Measurements from ENCODE around the gene FAM114A1. TPM values are rescaled to one million over a fixed set of nuclear protein-coding genes. Genes with fewer than 3 reads are reported as not detected.

The FAM114A1 gene
- total and polyA plus RNA-seq, 2 of the 8 experiments (the other 6 are each of a cell fraction or from before 2014, with no cell fraction given): 9.5 to 12.0 TPM

DNA sequence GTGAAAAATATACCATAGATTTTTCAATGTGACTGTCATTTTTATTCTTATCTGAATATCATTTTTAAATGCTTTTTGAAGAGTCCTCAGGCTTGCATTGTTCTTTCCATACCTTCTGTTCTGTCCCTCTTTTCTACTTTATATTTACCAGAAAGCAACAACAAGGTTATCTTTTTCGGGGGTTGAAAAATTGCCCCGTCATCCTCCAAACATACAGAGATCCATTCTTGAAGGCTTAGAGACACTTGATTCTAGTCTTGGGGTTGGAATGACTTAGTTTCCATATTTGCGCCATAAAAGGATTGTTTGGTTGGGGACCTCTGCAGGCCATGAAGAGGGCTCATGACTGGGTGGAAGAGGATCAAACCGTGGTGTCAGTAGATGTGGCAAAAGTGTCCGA lies 63.5 kb downstream of the FAM114A1 start:
- no peak overlapping the region for H3K27ac ChIP-seq (ENCODE audit: low read depth, low read length)
- TF ChIP-seq TEAD4 (IDR thresholded peaks at IDR 0.05; ENCODE audit: low read depth, low read length): no peak
- TF ChIP-seq CHD1 (IDR thresholded peaks at IDR 0.05; ENCODE audit: low read depth, low read length): no peak
- no peak for TF ChIP-seq TBP (IDR thresholded peaks at IDR 0.05; ENCODE audit: low read depth, low read length)
- no peak for TF ChIP-seq RXRA (IDR thresholded peaks at IDR 0.05; ENCODE audit: insufficient read depth, low read depth, low read length)
- TF ChIP-seq CREB1 (IDR thresholded peaks at IDR 0.05): no peak
- TF ChIP-seq NRF1 (IDR thresholded peaks at IDR 0.05; ENCODE audit: low read depth, low read length): no peak
- TF ChIP-seq POU5F1 (IDR thresholded peaks at IDR 0.05; ENCODE audit: low read depth, low read length): no peak
- no peak for TF ChIP-seq EP300 (IDR thresholded peaks at IDR 0.05; ENCODE audit: borderline replicate concordance in 1 of 2, low read depth in 2 of 2, low read length in 2 of 2)
- no peak for TF ChIP-seq KDM5A (IDR thresholded peaks at IDR 0.05; ENCODE audit: low read length)
- no peak for TF ChIP-seq HDAC6 (IDR thresholded peaks at IDR 0.05; ENCODE audit: low read depth, low read length)
- no peak for TF ChIP-seq NANOG (IDR thresholded peaks at IDR 0.05; ENCODE audit: insufficient read depth, low read depth, low read length, poor library complexity, severe bottlenecking)
- TF ChIP-seq BRCA1 (IDR thresholded peaks at IDR 0.05; ENCODE audit: low read depth, low read length): no peak
- TF ChIP-seq SP2 (IDR thresholded peaks at IDR 0.05; ENCODE audit: low read length): no peak
- TF ChIP-seq SAP30 (IDR thresholded peaks at IDR 0.05; ENCODE audit: insufficient read depth, insufficient replicate concordance, low read length): no peak
- no peak for TF ChIP-seq PHF8 (conservative IDR thresholded peaks at IDR 0.05; ENCODE audit: low read depth, low read length)

More for the DNA sequence above, 63.5 kb downstream of the FAM114A1 start:
- H3K14ac ChIP-seq (ENCODE audit: insufficient read length): no peak overlapping the region
- CTCF ChIA-PET (ENCODE audit: partially characterized antibody): interaction anchor here (0.8 to 1.2 kb wide), 3 partner anchors 17 to 39 kb away, joined by 3 read pairs; no protein-coding TSS in a partner anchor
- no peaks in the 10 kb centered on the region for H3K9me3 ChIP-seq (ENCODE audit: insufficient read depth in 2 of 2, low read depth in 1 of 2, low read length in 1 of 2)
- no peak overlapping the region for H3K18ac ChIP-seq (ENCODE audit: extremely low read depth, low read length)
- H3K23ac ChIP-seq (ENCODE audit: insufficient read length): no peak overlapping the region
- no peak overlapping the region for H3K4me2 ChIP-seq (ENCODE audit: insufficient read depth in 1 of 2, low read depth in 2 of 2, low read length in 2 of 2)
- H2AFZ ChIP-seq (ENCODE audit: low read length): no peak overlapping the region
- H3K79me2 ChIP-seq (ENCODE audit: control insufficient read depth in 1 of 2, insufficient read depth in 2 of 2, low read length in 2 of 2): no peaks in the 10 kb centered on the region
- no peak overlapping the region for H4K91ac ChIP-seq (replicated peaks; ENCODE audit: insufficient read length, low read length)
- no peak overlapping the region for H3K56ac ChIP-seq (replicated peaks; ENCODE audit: insufficient read length, low read depth, low read length)
- H4K5ac ChIP-seq (ENCODE audit: insufficient read length, low read depth, low read length): no peak overlapping the region
- POLR2A ChIA-PET (ENCODE audit: partially characterized antibody): no interaction called here
- H3K23me2 ChIP-seq (ENCODE audit: low read depth, low read length): no peaks in the 10 kb centered on the region
- peaks cover 0 to 3% (median 0%) of the 10 kb centered on the region in 4 experiments; a peak in 1 of 8 replicates for H3K36me3 ChIP-seq (ENCODE audit: control insufficient read depth in 2 of 4, insufficient read depth in 4 of 4, low read length in 3 of 4)
- no peak overlapping the region for H3K4me3 ChIP-seq (ENCODE audit: extremely low read depth in 1 of 4, insufficient read depth in 2 of 4, low read depth in 3 of 4, low read length in 4 of 4)
- H2BK20ac ChIP-seq (ENCODE audit: low read length): no peak overlapping the region
- no peak for DNase-seq (ENCODE audit: low read depth in 1 of 2, low spot score in 2 of 2)
- no peak overlapping the region for H3K4ac ChIP-seq (replicated peaks; ENCODE audit: insufficient read length, low read depth, low read length)
- H3K9ac ChIP-seq (replicated peaks in 1 of 4; ENCODE audit: extremely low read depth in 1 of 4, low read depth in 3 of 4, low read length in 3 of 4): no peak overlapping the region
- H3K27me3 ChIP-seq (replicated peaks in 1 of 4; ENCODE audit: control insufficient read depth in 3 of 4, extremely low read depth in 1 of 4, insufficient read depth in 3 of 4, low read length in 3 of 4): no peaks in the 10 kb centered on the region
- FAIRE-seq: no peak
- no peak overlapping the region for H2BK12ac ChIP-seq (ENCODE audit: low read depth, low read length)
- no peak overlapping the region for H2BK5ac ChIP-seq (ENCODE audit: low read depth, low read length)
- no peak overlapping the region for H2AK5ac ChIP-seq (ENCODE audit: low read depth, low read length)
- WGBS, 2 experiments (ENCODE audit: extremely low coverage in 1 of 2, insufficient coverage in 1 of 2, insufficient read length in 1 of 2, insufficient replicate concordance in 2 of 2, low coverage in 1 of 2, low lambda C conversion rate in 2 of 2, missing lambda C conversion rate in 1 of 2): 90% methylated on average over 5 of the region's 5 CpGs; no CpG with 5 or more reads in 1 of the 2 experiments
- H2BK120ac ChIP-seq (replicated peaks; ENCODE audit: low read depth, low read length): no peak overlapping the region
- H4K8ac ChIP-seq (ENCODE audit: extremely low read depth, insufficient read depth, low read length): no peak overlapping the region
- no peaks in the 10 kb centered on the region for H3K79me1 ChIP-seq (ENCODE audit: low read depth, low read length)
- peaks cover 0 to 3% (median 0%) of the 10 kb centered on the region in 4 experiments; a peak in 2 of 7 replicates for H3K4me1 ChIP-seq (replicated peaks in 1 of 4; ENCODE audit: control insufficient read depth in 3 of 4, insufficient read depth in 4 of 4, low read length in 3 of 4)
- no peak overlapping the region for H2BK15ac ChIP-seq (ENCODE audit: low read length)
- no peaks in the 10 kb centered on the region for H4K20me1 ChIP-seq (replicated peaks in 1 of 2; ENCODE audit: control insufficient read depth in 1 of 2, insufficient read depth in 2 of 2, low read length in 2 of 2)

Measured in H1 (cell line).